ENCODE measurements around the gene TSSK3. TPM values are rescaled to one million over a fixed set of nuclear protein-coding genes. Genes with fewer than 3 reads are reported as not detected.

Gene TSSK3
- total RNA-seq, 4 donors from 2014 or later = 1.3 to 1.4 TPM; not detected in 2

DNA sequence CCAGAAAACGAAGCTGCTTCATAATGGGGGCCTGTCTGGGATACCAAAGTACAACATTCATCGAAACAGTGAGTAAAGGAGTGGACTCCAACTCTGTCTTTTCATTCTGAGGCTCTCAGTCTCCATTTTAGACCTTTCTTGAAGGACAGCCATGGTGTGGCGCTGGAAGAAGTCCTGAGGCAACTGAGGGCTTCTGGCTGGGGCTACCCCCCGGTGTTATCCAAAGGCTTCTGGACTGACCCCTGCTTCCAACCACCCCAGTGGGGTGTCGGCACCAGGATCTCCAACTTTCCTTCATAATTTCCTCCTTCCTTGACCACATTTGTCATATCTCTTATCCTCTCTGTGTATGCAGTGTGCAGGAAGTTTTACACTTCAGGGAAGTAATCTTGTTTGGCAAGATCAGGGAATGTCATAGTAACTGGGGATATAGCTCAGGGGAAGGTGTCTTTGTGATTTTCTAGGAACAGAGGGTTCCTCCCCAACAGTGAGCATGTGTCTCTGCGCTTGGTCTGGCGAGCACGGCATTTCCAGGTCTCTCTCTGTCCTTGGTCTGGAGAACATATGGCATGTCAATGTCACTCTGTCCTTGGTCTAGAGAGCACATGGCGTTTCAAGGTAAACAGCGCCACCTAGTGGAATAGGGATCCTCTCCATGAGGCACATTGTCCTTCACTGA, 51.3 kb downstream of the TSSK3 start:
- Histone ChIP-seq H3K4me3 (no peak overlapping the region), H3K36me3 (no peaks in the 10 kb centered on the region), H3K9me3 (peaks cover 6 to 7% of the 10 kb centered on the region in 2 donors), H3K27ac (no peak overlapping the region), H3K4me1 (peaks cover 0 to 4% (median 0%) of the 10 kb centered on the region in 4 donors), H3K27me3 (no peaks in the 10 kb centered on the region)
- TF ChIP-seq POLR2A (IDR thresholded peaks at IDR 0.05) (no peak), EP300 (IDR thresholded peaks at IDR 0.05; ENCODE audit: low read depth) (no peak), POLR2AphosphoS5 (IDR thresholded peaks at IDR 0.05) (no peak)
- TF ChIP-seq, protein P1, sequence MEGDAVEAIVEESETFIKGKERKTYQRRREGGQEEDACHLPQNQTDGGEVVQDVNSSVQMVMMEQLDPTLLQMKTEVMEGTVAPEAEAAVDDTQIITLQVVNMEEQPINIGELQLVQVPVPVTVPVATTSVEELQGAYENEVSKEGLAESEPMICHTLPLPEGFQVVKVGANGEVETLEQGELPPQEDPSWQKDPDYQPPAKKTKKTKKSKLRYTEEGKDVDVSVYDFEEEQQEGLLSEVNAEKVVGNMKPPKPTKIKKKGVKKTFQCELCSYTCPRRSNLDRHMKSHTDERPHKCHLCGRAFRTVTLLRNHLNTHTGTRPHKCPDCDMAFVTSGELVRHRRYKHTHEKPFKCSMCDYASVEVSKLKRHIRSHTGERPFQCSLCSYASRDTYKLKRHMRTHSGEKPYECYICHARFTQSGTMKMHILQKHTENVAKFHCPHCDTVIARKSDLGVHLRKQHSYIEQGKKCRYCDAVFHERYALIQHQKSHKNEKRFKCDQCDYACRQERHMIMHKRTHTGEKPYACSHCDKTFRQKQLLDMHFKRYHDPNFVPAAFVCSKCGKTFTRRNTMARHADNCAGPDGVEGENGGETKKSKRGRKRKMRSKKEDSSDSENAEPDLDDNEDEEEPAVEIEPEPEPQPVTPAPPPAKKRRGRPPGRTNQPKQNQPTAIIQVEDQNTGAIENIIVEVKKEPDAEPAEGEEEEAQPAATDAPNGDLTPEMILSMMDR (IDR thresholded peaks at IDR 0.05) = peak; percentile 75 to 87 (median 81)
- DNase-seq = peak; percentile 65
- 59 to 62% methylated on average over 3 to 10 of the region's 10 CpGs for WGBS, 2 donors (ENCODE audit: low coverage in 1 of 2)
- intact Hi-C loops (cut with DNase I; ENCODE audit: low total_unique reads) = no loop called here
- in situ Hi-C loops (cut with MboI; ENCODE audit: low pct_ligation_motif_present in 1 of 4, low pct_unique_long_range_greater_than_20kb in 1 of 4, low sequenced_read_pairs in 3 of 4) = no loop called here

Other genes with a start within 250 kb of the TSSK3 start
- gene TXLNA, start 182.9 kb upstream of the TSSK3 start, total RNA-seq = 10 to 100 TPM; 16.5 to 37.3 (median 25.7) TPM
- gene CCDC28B, start 161.9 kb upstream of the TSSK3 start, total RNA-seq = 1 to 10 TPM in 3 of 4 donors, not detected in 1; 1.2 to 4.0 (median 2.7) TPM
- 1 to 10 TPM in 2 of 4 donors, under 1 TPM in 1, not detected in 1; 1.00 to 2.0 (median 1.9) TPM for gene IQCC, start 156.9 kb upstream of the TSSK3 start, total RNA-seq
- not detected for gene DCDC2B, start 153.4 kb upstream of the TSSK3 start, total RNA-seq
- 100 to 1,000 TPM in 1 of 4 donors, 10 to 100 TPM in 3; 16.5 to 166 (median 22.7) TPM for gene TMEM234, start 140.2 kb upstream of the TSSK3 start, total RNA-seq
- gene EIF3I, start 140.1 kb upstream of the TSSK3 start, total RNA-seq = 100 to 1,000 TPM in 3 of 4 donors, 10 to 100 TPM in 1; 43.8 to 122 (median 114) TPM
- gene FAM167B, start 115.3 kb upstream of the TSSK3 start, total RNA-seq = 1 to 10 TPM in 2 of 4 donors, not detected in 2; 1.1 to 1.5 TPM
- gene LCK, start 111.3 kb upstream of the TSSK3 start, total RNA-seq = 10 to 100 TPM in 1 of 4 donors, 1 to 10 TPM in 2, not detected in 1; 4.5 to 12.3 (median 8.7) TPM
- 100 to 1,000 TPM in 3 of 4 donors, 10 to 100 TPM in 1; 85.2 to 218 (median 174) TPM for gene HDAC1, start 70.5 kb upstream of the TSSK3 start, total RNA-seq
- gene MARCKSL1, start 26.3 kb upstream of the TSSK3 start, total RNA-seq = 10 to 100 TPM; 40.0 to 62.8 (median 53.0) TPM
- gene FAM229A, start 54 bp upstream of the TSSK3 start, total RNA-seq = 10 to 100 TPM; 12.1 to 59.1 (median 21.1) TPM
- gene BSDC1, start 31.9 kb downstream of the TSSK3 start, total RNA-seq = 100 to 1,000 TPM in 3 of 4 donors, 10 to 100 TPM in 1; 94.8 to 140 (median 117) TPM
- under 1 TPM in 1 of 4 donors, not detected in 3; under 0.01 TPM for gene ZBTB8B, start 102.5 kb downstream of the TSSK3 start, total RNA-seq
- gene ZBTB8A, start 176.9 kb downstream of the TSSK3 start, total RNA-seq = 10 to 100 TPM in 1 of 4 donors, 1 to 10 TPM in 3; 2.2 to 21.1 (median 6.6) TPM

All from transverse colon (tissue), 4 donors.